Measurements from ENCODE around the gene ACSS1.

DNA sequence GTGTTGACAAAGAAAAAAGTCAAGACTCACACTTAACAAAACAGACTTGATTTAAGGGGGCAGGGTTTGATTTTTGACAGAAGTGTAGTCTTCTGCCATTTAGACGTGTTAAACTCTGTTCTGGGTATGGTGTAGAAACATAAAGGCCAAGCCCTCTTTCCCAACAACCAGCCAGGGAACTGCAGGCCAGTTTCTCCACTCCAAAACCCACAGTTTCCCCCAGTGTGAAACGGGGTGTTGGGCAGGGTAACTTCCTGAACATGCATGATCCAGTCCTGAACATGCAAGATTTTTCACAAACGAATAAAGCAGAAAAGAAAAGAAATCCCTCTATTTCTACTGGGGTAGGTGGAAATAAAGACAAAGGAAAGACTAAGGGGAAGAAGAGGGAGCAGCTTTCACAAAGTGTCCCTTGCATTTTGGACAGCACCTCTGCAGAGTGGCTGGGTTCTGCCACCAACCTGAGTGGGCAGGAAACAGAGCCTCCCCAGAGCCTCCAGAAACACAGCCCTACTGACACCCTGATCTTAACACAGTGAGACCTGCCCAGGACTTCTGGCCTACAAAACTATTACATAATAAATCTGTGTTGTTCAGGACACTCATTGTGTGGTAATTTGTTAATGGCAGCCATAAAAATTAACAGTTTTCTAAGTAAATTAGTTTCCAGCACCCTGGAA is 72.8 kb downstream of the ACSS1 start:
- TF ChIP-seq RNF2 (IDR thresholded peaks at IDR 0.05; ENCODE audit: borderline replicate concordance, low read depth) (no peak), MAFK (IDR thresholded peaks at IDR 0.05; ENCODE audit: partially characterized antibody) (no peak), EP300 (IDR thresholded peaks at IDR 0.05) (no peak), MAZ (IDR thresholded peaks at IDR 0.05; ENCODE audit: borderline replicate concordance, low read depth, low read length) (no peak), MYC (IDR thresholded peaks at IDR 0.05; ENCODE audit: borderline replicate concordance, low read length) (no peak), ESRRA (IDR thresholded peaks at IDR 0.05; ENCODE audit: borderline replicate concordance, low read length) (no peak), JUN (IDR thresholded peaks at IDR 0.05) (no peak), NPAS2 (CRISPR knock-in tag; IDR thresholded peaks at IDR 0.05; ENCODE audit: borderline replicate concordance) (no peak), POLR2A (IDR thresholded peaks at IDR 0.05; ENCODE audit: low read length) (no peak)
- TF ChIP-seq, protein P1, sequence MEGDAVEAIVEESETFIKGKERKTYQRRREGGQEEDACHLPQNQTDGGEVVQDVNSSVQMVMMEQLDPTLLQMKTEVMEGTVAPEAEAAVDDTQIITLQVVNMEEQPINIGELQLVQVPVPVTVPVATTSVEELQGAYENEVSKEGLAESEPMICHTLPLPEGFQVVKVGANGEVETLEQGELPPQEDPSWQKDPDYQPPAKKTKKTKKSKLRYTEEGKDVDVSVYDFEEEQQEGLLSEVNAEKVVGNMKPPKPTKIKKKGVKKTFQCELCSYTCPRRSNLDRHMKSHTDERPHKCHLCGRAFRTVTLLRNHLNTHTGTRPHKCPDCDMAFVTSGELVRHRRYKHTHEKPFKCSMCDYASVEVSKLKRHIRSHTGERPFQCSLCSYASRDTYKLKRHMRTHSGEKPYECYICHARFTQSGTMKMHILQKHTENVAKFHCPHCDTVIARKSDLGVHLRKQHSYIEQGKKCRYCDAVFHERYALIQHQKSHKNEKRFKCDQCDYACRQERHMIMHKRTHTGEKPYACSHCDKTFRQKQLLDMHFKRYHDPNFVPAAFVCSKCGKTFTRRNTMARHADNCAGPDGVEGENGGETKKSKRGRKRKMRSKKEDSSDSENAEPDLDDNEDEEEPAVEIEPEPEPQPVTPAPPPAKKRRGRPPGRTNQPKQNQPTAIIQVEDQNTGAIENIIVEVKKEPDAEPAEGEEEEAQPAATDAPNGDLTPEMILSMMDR (IDR thresholded peaks at IDR 0.05) = no peak
- TF ChIP-seq, protein P2, sequence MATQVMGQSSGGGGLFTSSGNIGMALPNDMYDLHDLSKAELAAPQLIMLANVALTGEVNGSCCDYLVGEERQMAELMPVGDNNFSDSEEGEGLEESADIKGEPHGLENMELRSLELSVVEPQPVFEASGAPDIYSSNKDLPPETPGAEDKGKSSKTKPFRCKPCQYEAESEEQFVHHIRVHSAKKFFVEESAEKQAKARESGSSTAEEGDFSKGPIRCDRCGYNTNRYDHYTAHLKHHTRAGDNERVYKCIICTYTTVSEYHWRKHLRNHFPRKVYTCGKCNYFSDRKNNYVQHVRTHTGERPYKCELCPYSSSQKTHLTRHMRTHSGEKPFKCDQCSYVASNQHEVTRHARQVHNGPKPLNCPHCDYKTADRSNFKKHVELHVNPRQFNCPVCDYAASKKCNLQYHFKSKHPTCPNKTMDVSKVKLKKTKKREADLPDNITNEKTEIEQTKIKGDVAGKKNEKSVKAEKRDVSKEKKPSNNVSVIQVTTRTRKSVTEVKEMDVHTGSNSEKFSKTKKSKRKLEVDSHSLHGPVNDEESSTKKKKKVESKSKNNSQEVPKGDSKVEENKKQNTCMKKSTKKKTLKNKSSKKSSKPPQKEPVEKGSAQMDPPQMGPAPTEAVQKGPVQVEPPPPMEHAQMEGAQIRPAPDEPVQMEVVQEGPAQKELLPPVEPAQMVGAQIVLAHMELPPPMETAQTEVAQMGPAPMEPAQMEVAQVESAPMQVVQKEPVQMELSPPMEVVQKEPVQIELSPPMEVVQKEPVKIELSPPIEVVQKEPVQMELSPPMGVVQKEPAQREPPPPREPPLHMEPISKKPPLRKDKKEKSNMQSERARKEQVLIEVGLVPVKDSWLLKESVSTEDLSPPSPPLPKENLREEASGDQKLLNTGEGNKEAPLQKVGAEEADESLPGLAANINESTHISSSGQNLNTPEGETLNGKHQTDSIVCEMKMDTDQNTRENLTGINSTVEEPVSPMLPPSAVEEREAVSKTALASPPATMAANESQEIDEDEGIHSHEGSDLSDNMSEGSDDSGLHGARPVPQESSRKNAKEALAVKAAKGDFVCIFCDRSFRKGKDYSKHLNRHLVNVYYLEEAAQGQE (IDR thresholded peaks at IDR 0.05) = no peak
- TF ChIP-seq, protein P3, sequence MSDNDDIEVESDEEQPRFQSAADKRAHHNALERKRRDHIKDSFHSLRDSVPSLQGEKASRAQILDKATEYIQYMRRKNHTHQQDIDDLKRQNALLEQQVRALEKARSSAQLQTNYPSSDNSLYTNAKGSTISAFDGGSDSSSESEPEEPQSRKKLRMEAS (IDR thresholded peaks at IDR 0.05) = no peak

Measured in A549 (cell line).